K562 (cell line): ENCODE results near the gene PPM1M. TPM values are rescaled to one million over a fixed set of nuclear protein-coding genes. Genes with fewer than 3 reads are reported as not detected.

Experiments used
- ATF7 ChIP-seq: fragments of 450-650 bp; IDR thresholded peaks from 2 replicates; pipeline ENCODE4 v1.7.1; 2014; ENCODE audit warnings: mild to moderate bottlenecking, moderate library complexity
- CBX1 ChIP-seq: sonication (generic); IDR thresholded peaks from 2 replicates; pipeline ENCODE4 v1.6.1; 2016; ENCODE audit warnings: antibody characterized with exemption, low read depth, mild to moderate bottlenecking
- FOXJ3 ChIP-seq: sonication (generic); formaldehyde crosslinking; IDR thresholded peaks from 2 replicates; pipeline ENCODE4 v1.4.0; 2020; ENCODE audit warnings: mild to moderate bottlenecking, missing genetic modification reagents
- HDAC2 ChIP-seq: fragments of 450-650 bp; IDR thresholded peaks from 2 replicates; pipeline ENCODE4 v1.6.1; 2016; ENCODE audit warnings: mild to moderate bottlenecking
- ILF3 ChIP-seq: fragments of 450-650 bp; IDR thresholded peaks from 2 replicates; pipeline ENCODE4 v1.6.1; 2018; ENCODE audit warnings: antibody characterized with exemption, mild to moderate bottlenecking, moderate library complexity, borderline replicate concordance
- MAZ ChIP-seq, 2 experiments: fragments of 450-650 bp in 1 of 2; sonication (generic) in 1 of 2; formaldehyde crosslinking; IDR thresholded peaks in 1 of 2; conservative IDR thresholded peaks in 1 of 2; 2 replicates each; pipeline versions ENCODE4 v1.4.0 to v1.5.0; 2020; ENCODE audit warnings: mild to moderate bottlenecking in 1 of 2, missing genetic modification reagents in 1 of 2
- MTA3 ChIP-seq: fragments of 450-650 bp; formaldehyde crosslinking; IDR thresholded peaks from 2 replicates; pipeline ENCODE4 v1.6.1; 2017; ENCODE audit warnings: mild to moderate bottlenecking, borderline replicate concordance
- POLR2AphosphoS5 ChIP-seq: IDR thresholded peaks from 2 replicates; pipeline ENCODE4 v1.6.1; 2011; ENCODE audit warnings: mild to moderate bottlenecking, low read depth, low read length, moderate library complexity; ENCODE audit not compliant: control insufficient read depth, insufficient read depth
- RAD51 ChIP-seq: fragments of 450-650 bp; IDR thresholded peaks from 2 replicates; pipeline ENCODE4 v1.7.1; 2016; ENCODE audit warnings: low read depth, mild to moderate bottlenecking, borderline replicate concordance
- RBBP5 ChIP-seq: fragments of 200-600 bp; sonication (generic); IDR thresholded peaks from 2 replicates; pipeline ENCODE4 v1.6.1; 2012; ENCODE audit warnings: borderline replicate concordance, mild to moderate bottlenecking, low read length, control low read depth, inconsistent platforms; ENCODE audit not compliant: insufficient read depth, poor library complexity, severe bottlenecking
- RBFOX2 ChIP-seq: fragments of 200-400 bp; formaldehyde crosslinking; IDR thresholded peaks from 2 replicates; pipeline ENCODE4 v1.6.1; 2017; ENCODE audit warnings: low read depth, mild to moderate bottlenecking, low read length, moderate library complexity
- ZBTB17 ChIP-seq: fragments of 450-650 bp; formaldehyde crosslinking; IDR thresholded peaks from 2 replicates; pipeline ENCODE4 v1.4.0; 2020; ENCODE audit warnings: mild to moderate bottlenecking
- ZNF133 ChIP-seq: fragments of 250-450 bp; sonication (Bioruptor Pico); IDR thresholded peaks from 2 replicates; pipeline ENCODE4 v1.4.0; 2020; ENCODE audit warnings: mild to moderate bottlenecking
- polyA plus RNA-seq, 8 experiments: library from polyadenylated mRNA; depleted of rRNA in 4 of 8; stranded (reverse) in 5 of 8; unstranded in 3 of 8; fragments of >200 nt; fragmentation: Nextera tagmentation in 2 of 8; fragmentation: Illumina TruSeq in 1 of 8; extraction: Ambion mirVana in 2 of 8; extraction: Trizol in 1 of 8; gene quantifications; 2 replicates each; pipeline versions ENCODE4 v1.2.1 to v1.2.3, GENCODE V29; 2011 to 2014; ENCODE audit warnings: inconsistent platforms in 1 of 8, missing spikeins in 1 of 8
- total RNA-seq, 7 experiments: library from RNA; depleted of rRNA in 6 of 7; stranded (reverse); fragments of >200 nt in 6 of 7; fragmentation: Illumina TruSeq in 2 of 7; extraction: Trizol in 2 of 7; gene quantifications; 2 replicates each; pipeline versions ENCODE4 v1.2.1 to v1.2.3, GENCODE V29; 2011 to 2021; ENCODE audit warnings: low replicate concordance in 1 of 7
- TF ChIP-seq, protein P1 (sequence below): sonication (generic); formaldehyde crosslinking; IDR thresholded peaks from 2 replicates; pipeline ENCODE4 v1.8.0; 2023; ENCODE audit warnings: mild to moderate bottlenecking, missing genetic modification reagents
- TF ChIP-seq, protein P2 (sequence below): fragments of 450-650 bp; formaldehyde crosslinking; IDR thresholded peaks from 2 replicates; pipeline ENCODE4 v1.4.0; 2020; ENCODE audit warnings: mild to moderate bottlenecking

PPM1M gene
- total and polyA plus RNA-seq, 9 of the 15 experiments (the other 6 are each of a cell fraction or from before 2014, with no cell fraction given), result 1.4 to 9.2 (median 4.4) TPM

DNA sequence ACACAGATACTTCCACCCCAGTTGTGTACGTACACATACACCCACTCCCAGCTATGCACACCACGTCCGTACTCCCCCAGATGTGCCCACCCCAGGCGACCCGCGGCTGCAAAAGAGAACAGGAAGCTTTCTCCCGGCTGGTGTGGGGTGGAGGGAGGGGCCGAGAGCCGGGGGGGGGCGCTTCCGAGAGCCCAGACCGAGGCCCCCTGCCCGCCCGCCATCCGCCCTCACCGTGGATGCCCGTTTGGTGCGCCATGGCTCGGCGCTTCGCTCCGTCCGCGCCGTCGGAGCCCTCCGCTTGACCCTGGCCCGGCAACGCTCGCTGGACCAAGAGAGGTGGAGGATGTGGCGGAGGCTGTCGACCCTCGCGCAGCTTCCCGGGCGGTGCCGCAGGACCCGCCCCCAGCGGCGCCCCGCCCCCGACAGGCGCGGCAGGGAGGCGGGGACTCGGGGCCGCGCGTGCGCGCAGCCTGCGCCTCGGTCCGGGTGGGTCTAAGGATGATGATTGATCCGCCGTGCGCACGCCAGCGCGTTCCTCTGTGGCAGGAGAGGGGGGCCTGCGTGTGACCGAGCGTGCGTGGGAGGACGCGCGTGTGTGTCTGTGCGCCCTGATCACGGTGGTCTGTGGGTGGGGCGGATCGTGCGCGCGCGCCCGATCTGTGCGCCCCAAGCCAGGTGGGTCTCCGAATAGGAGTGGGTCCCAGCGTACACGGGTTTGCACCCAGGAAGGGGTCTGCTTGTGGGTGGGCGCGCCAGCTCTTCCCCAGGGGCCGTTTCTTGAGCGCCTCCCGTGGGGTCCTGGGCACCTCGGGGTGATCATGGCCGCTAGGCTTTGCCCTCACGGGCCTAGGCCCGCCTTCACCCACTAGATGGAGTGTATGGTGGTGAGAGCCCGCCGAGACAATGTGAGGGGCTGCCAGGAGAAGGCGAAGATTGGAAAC, 6.5 kb upstream of the PPM1M start, which contains the start of gene TWF2 (continued):
- TF ChIP-seq RAD51 (no peak), ATF7 (peak; percentile 40; the same call in 1 of the 2 replicates), ZBTB17 (CRISPR knock-in tag) (peak; percentile 35; the same call in 1 of the 2 replicates), MTA3 (peak; percentile 36; the same call in 1 of the 2 replicates), ILF3 (no peak), MAZ (CRISPR knock-in tag; conservative IDR thresholded peaks at IDR 0.05 in 1 of 2, IDR thresholded peaks at IDR 0.05 in 1 of 2) (0 out of 4 replicates have a peak, but pooled peaks have one; percentile 19 to 33), POLR2AphosphoS5 (peak; percentile 44; the same call in 1 of the 2 replicates), CBX1 (0 out of 2 replicates have a peak, but pooled peaks have one; percentile 29), RBFOX2 (peak; percentile 94), RBBP5 (peak; percentile 8), ZNF133 (CRISPR knock-in tag) (no peak), FOXJ3 (CRISPR knock-in tag) (no peak), HDAC2 (peak; percentile 33; the same call in 1 of the 2 replicates)
- TF ChIP-seq, protein P1, sequence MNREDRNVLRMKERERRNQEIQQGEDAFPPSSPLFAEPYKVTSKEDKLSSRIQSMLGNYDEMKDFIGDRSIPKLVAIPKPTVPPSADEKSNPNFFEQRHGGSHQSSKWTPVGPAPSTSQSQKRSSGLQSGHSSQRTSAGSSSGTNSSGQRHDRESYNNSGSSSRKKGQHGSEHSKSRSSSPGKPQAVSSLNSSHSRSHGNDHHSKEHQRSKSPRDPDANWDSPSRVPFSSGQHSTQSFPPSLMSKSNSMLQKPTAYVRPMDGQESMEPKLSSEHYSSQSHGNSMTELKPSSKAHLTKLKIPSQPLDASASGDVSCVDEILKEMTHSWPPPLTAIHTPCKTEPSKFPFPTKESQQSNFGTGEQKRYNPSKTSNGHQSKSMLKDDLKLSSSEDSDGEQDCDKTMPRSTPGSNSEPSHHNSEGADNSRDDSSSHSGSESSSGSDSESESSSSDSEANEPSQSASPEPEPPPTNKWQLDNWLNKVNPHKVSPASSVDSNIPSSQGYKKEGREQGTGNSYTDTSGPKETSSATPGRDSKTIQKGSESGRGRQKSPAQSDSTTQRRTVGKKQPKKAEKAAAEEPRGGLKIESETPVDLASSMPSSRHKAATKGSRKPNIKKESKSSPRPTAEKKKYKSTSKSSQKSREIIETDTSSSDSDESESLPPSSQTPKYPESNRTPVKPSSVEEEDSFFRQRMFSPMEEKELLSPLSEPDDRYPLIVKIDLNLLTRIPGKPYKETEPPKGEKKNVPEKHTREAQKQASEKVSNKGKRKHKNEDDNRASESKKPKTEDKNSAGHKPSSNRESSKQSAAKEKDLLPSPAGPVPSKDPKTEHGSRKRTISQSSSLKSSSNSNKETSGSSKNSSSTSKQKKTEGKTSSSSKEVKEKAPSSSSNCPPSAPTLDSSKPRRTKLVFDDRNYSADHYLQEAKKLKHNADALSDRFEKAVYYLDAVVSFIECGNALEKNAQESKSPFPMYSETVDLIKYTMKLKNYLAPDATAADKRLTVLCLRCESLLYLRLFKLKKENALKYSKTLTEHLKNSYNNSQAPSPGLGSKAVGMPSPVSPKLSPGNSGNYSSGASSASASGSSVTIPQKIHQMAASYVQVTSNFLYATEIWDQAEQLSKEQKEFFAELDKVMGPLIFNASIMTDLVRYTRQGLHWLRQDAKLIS (CRISPR knock-in tag), result peak; percentile 52; the same call in 1 of the 2 replicates
- TF ChIP-seq, protein P2, sequence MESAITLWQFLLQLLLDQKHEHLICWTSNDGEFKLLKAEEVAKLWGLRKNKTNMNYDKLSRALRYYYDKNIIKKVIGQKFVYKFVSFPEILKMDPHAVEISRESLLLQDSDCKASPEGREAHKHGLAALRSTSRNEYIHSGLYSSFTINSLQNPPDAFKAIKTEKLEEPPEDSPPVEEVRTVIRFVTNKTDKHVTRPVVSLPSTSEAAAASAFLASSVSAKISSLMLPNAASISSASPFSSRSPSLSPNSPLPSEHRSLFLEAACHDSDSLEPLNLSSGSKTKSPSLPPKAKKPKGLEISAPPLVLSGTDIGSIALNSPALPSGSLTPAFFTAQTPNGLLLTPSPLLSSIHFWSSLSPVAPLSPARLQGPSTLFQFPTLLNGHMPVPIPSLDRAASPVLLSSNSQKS (CRISPR knock-in tag), result no peak
